Ascending aorta (tissue), 2 donors: ENCODE data around the gene MAB21L1. TPM values are rescaled to one million over a fixed set of nuclear protein-coding genes. Genes with fewer than 3 reads are reported as not detected.

ENCODE experiments used
- DNase-seq, 2 donors: peaks; one replicate each; pipeline ENCODE4 v3.0.0-alpha.2; 2019; ENCODE audit warnings: low spot score in 2 of 2
- H3K27ac ChIP-seq, 2 donors: fragments of 200-600 bp; sonication (generic); one replicate each; pipeline ENCODE4 v1.5.1; 2016 to 2017; ENCODE audit warnings: mild to moderate bottlenecking in 1 of 2
- H3K27me3 ChIP-seq: fragments of 200-600 bp; sonication (generic); one replicate; pipeline ENCODE4 v1.5.1; 2017
- H3K36me3 ChIP-seq, 2 donors: fragments of 200-600 bp; sonication (generic); one replicate each; pipeline ENCODE4 v1.5.1; 2016
- H3K4me1 ChIP-seq, 2 donors: fragments of 200-600 bp; sonication (generic); one replicate each; pipeline ENCODE4 v1.5.1; 2016 to 2017; ENCODE audit warnings: mild to moderate bottlenecking in 1 of 2
- H3K4me3 ChIP-seq, 2 donors: fragments of 200-600 bp; sonication (generic); one replicate each; pipeline ENCODE4 v1.5.1; 2016 to 2017; ENCODE audit warnings: mild to moderate bottlenecking in 1 of 2
- H3K9me3 ChIP-seq, 2 donors: fragments of 200-600 bp; sonication (generic); one replicate each; pipeline ENCODE4 v1.5.1; 2016
- intact Hi-C: fragments of 100-400 bp; cut with DNase I; formaldehyde crosslinking; loops from one replicate; pipeline ENCODE4 v1.15.1; 2023
- total RNA-seq: library from RNA; depleted of rRNA; stranded (reverse); fragments of >200 nt; gene quantifications from one replicate; pipeline ENCODE4 v1.1.0, GENCODE V29; 2016
- TF ChIP-seq, protein P1 (sequence below), 3 experiments: fragments of 200-600 bp in 2 of 3; fragments of 450-650 bp in 1 of 3; sonication (generic) in 2 of 3; IDR thresholded peaks; one replicate each; pipeline ENCODE4 v1.5.1; 2016 to 2019; ENCODE audit warnings: antibody characterized with exemption in 3 of 3, mild to moderate bottlenecking in 1 of 3, moderate library complexity in 1 of 3

Gene MAB21L1
- total RNA-seq, 1 donor from 2014 or later, result not detected

DNA sequence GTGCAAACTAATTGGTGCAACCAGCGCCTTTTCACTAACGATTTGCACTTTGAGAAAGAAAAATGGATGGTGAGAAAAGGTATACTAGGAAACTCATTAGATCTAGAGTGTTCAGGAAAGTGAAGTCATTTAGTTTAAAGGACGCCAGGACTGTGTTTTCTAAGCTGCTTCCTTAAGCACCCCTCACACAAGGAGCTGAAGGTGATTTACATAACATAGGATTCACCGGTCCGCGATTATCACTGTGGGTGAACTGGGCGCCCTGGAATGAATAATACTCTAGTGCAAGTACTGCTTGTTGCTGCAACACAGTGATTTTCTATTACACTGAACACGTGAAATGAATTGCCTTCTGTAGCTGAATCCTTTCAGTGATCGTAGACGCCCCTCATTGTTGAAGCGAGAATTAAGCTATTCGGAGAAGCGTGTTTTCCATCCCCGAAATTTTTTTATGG is 2.6 kb upstream of the MAB21L1 start:
- Histone ChIP-seq H3K4me1 (no peaks in the 10 kb centered on the region), H3K9me3 (no peaks in the 10 kb centered on the region), H3K27me3 (no peaks in the 10 kb centered on the region), H3K27ac (no peak overlapping the region), H3K36me3 (no peaks in the 10 kb centered on the region), H3K4me3 (no peak overlapping the region)
- no peak for DNase-seq
- TF ChIP-seq, protein P1, sequence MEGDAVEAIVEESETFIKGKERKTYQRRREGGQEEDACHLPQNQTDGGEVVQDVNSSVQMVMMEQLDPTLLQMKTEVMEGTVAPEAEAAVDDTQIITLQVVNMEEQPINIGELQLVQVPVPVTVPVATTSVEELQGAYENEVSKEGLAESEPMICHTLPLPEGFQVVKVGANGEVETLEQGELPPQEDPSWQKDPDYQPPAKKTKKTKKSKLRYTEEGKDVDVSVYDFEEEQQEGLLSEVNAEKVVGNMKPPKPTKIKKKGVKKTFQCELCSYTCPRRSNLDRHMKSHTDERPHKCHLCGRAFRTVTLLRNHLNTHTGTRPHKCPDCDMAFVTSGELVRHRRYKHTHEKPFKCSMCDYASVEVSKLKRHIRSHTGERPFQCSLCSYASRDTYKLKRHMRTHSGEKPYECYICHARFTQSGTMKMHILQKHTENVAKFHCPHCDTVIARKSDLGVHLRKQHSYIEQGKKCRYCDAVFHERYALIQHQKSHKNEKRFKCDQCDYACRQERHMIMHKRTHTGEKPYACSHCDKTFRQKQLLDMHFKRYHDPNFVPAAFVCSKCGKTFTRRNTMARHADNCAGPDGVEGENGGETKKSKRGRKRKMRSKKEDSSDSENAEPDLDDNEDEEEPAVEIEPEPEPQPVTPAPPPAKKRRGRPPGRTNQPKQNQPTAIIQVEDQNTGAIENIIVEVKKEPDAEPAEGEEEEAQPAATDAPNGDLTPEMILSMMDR (IDR thresholded peaks at IDR 0.05), result no peak
- intact Hi-C loops, result no loop called here

DNA sequence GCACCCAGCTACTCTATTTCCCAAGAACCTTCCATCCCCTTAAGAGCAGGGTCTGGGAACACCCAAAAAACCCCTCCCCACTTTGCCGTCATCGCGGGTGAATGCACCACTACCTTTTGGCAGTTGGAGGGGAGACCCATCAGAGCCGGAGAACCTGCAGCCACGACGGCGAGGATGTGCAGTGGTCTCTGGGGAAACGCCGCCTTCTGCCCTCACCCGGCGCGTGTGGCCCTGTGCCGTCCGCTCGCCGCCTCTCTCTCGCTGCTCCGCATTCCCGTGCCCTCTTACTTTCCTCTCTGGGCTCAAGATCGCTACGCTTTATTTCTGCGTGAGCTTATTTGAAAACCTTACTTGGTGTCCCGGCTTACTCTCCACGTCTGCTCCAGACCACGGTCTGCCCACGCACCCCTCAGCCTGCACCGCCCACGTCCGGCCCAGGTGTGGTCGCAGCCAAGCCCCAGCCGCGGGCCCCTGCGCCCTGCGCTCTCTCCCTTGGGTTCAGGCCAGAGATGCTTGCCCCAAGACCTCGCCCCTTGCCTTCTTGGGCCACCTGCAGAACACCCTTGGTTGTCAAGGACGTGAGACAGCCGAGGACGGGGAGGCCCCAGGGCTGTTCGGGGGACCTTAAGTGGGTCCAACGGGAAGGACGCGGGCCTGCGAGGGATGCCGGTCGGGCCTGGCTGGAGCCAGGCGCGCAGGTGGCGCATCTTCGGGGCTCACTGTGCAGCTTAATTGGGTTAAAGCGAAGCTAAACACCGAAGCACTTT is 2.0 kb upstream of the MAB21L1 start:
- no peaks in the 10 kb centered on the region for H3K27me3 ChIP-seq
- no peaks in the 10 kb centered on the region for H3K9me3 ChIP-seq
- no peaks in the 10 kb centered on the region for H3K36me3 ChIP-seq
- TF ChIP-seq, protein P1 (IDR thresholded peaks at IDR 0.05), result no peak
- DNase-seq, result no peak
- intact Hi-C loops, result no loop called here
- no peak overlapping the region for H3K4me3 ChIP-seq
- H3K27ac ChIP-seq, result no peak overlapping the region
- no peaks in the 10 kb centered on the region for H3K4me1 ChIP-seq

DNA sequence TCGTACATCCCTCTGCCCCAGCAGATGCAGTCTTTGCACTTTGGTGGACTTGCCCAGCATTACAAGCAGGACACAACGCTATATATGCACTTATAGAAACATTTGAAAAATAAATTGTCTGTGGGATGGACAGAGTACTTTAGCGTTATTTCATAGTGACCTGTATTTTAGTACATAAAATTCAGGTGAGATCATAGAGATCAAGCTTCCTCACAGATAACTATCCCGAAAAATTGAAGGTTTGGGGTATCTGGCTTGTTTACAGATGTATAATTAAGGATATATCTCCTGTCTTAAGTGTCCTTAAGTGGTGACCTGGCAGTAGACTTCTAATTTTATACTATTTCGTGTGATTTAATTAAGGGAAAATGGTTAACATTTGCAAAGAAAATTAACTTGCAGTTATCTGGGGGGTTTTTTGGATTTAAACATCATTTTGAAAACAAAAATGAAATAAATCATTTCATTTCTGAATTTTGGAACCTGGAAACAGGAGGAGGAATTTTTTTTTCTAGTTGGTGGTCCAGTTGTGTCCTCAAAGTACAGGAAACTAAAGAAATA is 977 bp upstream of the MAB21L1 start:
- no peaks in the 10 kb centered on the region for H3K36me3 ChIP-seq
- DNase-seq, result no peak
- H3K9me3 ChIP-seq, result no peaks in the 10 kb centered on the region
- H3K4me1 ChIP-seq, result no peaks in the 10 kb centered on the region
- intact Hi-C loops, result no loop called here
- H3K27me3 ChIP-seq, result no peaks in the 10 kb centered on the region
- H3K4me3 ChIP-seq, result no peak overlapping the region
- TF ChIP-seq, protein P1 (IDR thresholded peaks at IDR 0.05), result no peak
- H3K27ac ChIP-seq, result no peak overlapping the region

DNA sequence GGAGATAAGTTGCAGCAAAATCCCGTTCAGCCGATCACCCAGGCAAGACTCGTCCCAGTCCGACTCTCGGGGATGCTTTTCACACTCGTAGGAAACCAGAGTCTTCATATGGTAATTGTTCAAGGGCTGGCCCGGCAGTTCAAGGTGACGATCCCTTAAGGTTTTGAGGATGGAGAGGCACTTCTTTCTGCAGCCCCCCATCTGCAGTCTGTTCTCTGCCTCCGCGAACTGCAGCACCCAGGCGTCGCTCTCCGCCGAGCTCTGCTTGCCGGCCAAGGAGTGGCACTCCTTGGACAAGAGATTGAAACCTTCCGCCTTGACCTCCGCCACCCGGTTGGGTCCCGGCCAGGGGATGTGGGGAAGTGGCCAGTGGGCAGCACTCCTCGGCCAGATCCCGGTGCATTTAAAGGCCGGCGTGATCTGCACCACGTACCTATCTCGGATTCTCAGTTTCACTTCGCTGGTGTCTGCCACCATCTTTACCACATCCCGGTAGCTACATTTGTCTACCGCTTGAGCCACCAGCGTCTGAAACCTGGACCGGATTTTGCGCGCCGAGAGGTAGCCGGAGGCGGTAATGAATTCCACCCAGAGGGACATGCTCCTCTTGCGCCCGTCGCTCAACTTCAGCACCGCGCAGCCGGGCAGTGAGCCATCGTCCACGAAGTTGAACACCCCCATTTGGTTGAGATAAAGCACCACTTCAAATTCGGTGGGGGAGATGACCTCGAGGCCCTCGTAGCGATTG is 1.1 kb downstream of the MAB21L1 start:
- Histone ChIP-seq H3K9me3 (no peaks in the 10 kb centered on the region), H3K27me3 (no peaks in the 10 kb centered on the region), H3K4me1 (peaks cover 0 to 3% of the 10 kb centered on the region in 2 donors), H3K4me3 (peak overlapping the region; percentile 40 to 53), H3K36me3 (no peaks in the 10 kb centered on the region), H3K27ac (no peak overlapping the region)
- TF ChIP-seq, protein P1 (IDR thresholded peaks at IDR 0.05), result no peak
- no peak for DNase-seq
- intact Hi-C loops, result no loop called here

GRCh38 chr13:35474496-35475211 is 1.8 kb downstream of the MAB21L1 start:
- TF ChIP-seq, protein P1 (IDR thresholded peaks at IDR 0.05), result no peak
- intact Hi-C loops, result no loop called here
- Histone ChIP-seq H3K4me3 (peak overlapping the region; percentile 40 to 53), H3K27ac (no peak overlapping the region), H3K9me3 (no peaks in the 10 kb centered on the region), H3K4me1 (peaks cover 0 to 3% of the 10 kb centered on the region in 2 donors), H3K27me3 (no peaks in the 10 kb centered on the region), H3K36me3 (no peaks in the 10 kb centered on the region)
- no peak for DNase-seq
